Stimulated activated CD4-positive, alpha-beta T cell treated with anti-CD3 and anti-CD28 coated beads, Interleukin-1b, Interleukin-23, amount 100 ng/mL, for 48 hours (primary cell): ENCODE data around the gene SLCO3A1.
"Not testable (repeated sequence)": the region's sequence is repeated elsewhere in the genome, so short reads cannot be mapped to it uniquely, and the experiment has no call there.

Experiments used
- DNase-seq: peaks from one replicate; pipeline ENCODE4 v3.0.0-alpha.2; 2020

Gene SLCO3A1

GRCh38 chr15:92170897-92171296 is 317.4 kb downstream of the SLCO3A1 start:
- no peak for DNase-seq

DNA sequence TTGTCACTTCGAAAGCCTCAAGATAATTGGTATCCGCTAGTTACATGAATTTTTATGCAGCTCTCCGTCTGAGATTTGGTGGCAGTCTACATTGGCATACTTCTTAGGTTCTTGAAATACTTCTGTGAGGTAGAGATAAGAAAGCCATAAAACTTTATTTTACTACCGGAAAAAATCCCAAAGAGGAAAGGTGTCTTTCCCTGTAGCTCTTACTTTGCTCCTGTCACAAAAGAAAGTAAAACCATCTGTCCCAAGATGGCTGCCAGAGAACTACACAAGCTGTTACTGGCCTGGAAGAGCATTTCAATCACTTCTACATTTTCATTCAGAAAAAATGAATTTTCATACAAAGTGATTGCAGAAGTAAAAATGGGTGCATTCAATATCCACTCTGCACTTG is 325.4 kb downstream of the SLCO3A1 start:
- no peak for DNase-seq

GRCh38 chr15:92184142-92184541 is 330.6 kb downstream of the SLCO3A1 start:
- no peak for DNase-seq

GRCh38 chr15:92184679-92185230 is 331.2 kb downstream of the SLCO3A1 start:
- DNase-seq = no peak

GRCh38 chr15:92187975-92188374 is 334.5 kb downstream of the SLCO3A1 start:
- DNase-seq = no peak

DNA sequence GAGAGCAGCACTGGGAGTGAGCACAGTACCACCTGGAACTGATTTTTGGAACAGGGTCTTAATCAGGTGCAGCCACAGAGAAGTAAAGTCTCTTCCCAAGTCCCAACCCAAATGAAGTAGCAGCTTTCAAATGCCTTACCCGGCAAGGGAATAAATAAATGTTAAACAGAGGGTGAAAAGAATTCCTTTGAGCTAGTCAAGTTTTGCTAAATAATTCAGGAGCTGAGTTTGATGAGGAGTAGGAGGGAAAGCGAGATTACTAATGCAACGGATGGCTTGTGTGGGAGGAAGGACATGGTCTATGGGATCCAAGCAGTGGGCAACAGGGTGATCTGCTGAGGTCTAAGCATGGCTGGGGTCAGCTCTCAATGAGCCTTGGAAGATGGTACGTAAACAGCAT is 335.7 kb downstream of the SLCO3A1 start:
- no peak for DNase-seq

GRCh38 chr15:92195241-92195640 is 341.7 kb downstream of the SLCO3A1 start:
- DNase-seq = no peak

GRCh38 chr15:92196342-92196741 is 342.8 kb downstream of the SLCO3A1 start:
- no peak for DNase-seq

GRCh38 chr15:92197746-92198145 is 344.2 kb downstream of the SLCO3A1 start:
- DNase-seq = no peak

DNA sequence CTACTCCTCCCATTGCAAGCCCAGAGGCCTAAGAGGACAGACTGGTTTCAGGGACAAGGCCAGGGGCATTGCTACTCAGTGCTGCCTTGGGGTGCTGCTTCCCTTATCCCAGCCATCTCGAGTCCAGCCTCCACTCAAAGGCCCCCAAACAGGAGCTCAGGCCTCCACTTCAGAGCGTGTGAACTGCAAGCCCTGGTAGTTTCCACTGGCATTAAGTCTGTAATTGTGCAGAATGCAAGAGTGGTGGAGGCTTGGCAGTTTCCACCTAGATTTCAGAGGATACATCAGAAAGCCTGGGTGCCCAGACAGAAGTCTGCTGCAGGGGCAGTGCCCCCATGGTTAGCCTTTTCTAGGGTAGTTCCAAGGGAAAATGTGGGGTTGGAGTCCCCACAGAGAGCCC is 347.4 kb downstream of the SLCO3A1 start:
- no peak for DNase-seq

GRCh38 chr15:92205255-92205739 is 351.8 kb downstream of the SLCO3A1 start:
- no peak for DNase-seq

DNA sequence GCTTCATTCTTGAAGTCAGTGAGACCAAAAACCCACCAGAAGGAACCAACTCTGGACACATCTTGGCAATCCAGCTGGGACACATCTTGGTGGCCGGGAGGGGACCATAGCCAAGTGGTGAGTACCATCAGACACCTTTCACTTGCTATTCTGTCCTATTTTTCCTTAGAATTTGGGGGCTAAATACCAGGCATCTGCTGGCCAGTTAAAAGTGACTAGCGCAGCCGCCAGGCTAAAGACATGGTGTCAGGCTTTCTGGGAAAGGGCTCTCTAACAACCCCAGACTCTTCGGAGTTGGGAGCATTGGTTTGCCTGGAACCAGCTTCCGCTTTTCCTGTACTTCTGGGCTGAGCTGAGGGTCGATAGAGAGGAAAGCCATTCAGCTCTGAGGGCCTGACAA is 354.1 kb downstream of the SLCO3A1 start:
- DNase-seq = not testable (repeated sequence)
